ENCODE measurements around the gene VAMP1. TPM values are rescaled to one million over a fixed set of nuclear protein-coding genes. Genes with fewer than 3 reads are reported as not detected.
"Not testable (repeated sequence)": the region's sequence is repeated elsewhere in the genome, so short reads cannot be mapped to it uniquely, and the experiment has no call there.

The VAMP1 gene
- polyA plus RNA-seq, 2 donors, result 4.3 to 6.6 TPM

DNA sequence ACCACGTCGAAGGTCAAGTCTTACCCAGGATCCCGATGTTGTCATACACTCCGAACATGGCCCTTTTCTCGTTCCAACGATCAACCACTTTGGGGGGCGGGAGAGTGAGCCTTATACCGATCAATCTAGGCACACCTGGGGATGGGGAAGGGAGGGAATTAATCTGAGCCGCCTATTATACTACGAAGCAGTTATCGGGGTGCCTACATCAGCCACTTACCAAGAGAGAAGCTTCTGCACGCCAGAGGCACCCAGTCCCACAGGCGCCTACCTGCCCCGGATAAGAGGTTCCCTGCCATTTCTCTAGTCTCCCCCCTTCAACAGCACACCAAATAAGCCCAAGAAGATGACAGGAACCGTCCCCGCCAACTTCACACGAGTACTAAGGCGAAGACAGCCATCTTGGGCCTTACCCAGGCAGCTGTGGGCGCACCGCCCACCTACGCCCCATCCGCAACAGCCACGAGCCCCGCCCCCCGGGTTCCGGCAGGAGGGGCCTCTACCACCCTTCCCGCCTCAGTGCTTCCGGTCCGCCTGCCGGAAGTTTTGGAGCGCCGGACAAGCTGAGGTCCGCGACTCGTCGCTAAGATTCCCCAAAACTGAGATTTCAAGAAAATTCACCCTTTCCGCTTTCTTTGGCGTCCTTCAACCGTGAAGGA, 22.5 kb upstream of the VAMP1 start, which contains the start of gene MRPL51:
TSS of gene MRPL51 (minus strand) at position 425 of the 659 bp plus-strand sequence. CDS start at position 299, 126 bp downstream.
- H3K4me3 ChIP-seq (ENCODE audit: low read depth in 1 of 2, low read length in 2 of 2), result peak within 1 kb of the TSS; percentile 58 to 97
- H3K27ac ChIP-seq (ENCODE audit: low read depth in 2 of 2, low read length in 1 of 2), result peak within 1 kb of the TSS; percentile 98 to 100
- no peaks in the 10 kb centered on the region for H3K4me1 ChIP-seq (ENCODE audit: control insufficient read depth in 2 of 2, insufficient read depth in 2 of 2, low read length in 1 of 2)
- no peaks in the 10 kb centered on the region for H3K36me3 ChIP-seq (ENCODE audit: control insufficient read depth in 2 of 2, insufficient read depth in 2 of 2, low read length in 1 of 2)
- H3K9me3 ChIP-seq (ENCODE audit: control insufficient read depth in 2 of 2, insufficient read depth in 1 of 2, low read depth in 1 of 2, low read length in 1 of 2), result no peaks in the 10 kb centered on the region
- WGBS, 2 donors, result 1% methylated on average over 39 of the region's 39 CpGs
- H3K27me3 ChIP-seq (ENCODE audit: control insufficient read depth in 1 of 2, insufficient read depth in 2 of 2, low read length in 2 of 2), result no peaks in the 10 kb centered on the region

DNA sequence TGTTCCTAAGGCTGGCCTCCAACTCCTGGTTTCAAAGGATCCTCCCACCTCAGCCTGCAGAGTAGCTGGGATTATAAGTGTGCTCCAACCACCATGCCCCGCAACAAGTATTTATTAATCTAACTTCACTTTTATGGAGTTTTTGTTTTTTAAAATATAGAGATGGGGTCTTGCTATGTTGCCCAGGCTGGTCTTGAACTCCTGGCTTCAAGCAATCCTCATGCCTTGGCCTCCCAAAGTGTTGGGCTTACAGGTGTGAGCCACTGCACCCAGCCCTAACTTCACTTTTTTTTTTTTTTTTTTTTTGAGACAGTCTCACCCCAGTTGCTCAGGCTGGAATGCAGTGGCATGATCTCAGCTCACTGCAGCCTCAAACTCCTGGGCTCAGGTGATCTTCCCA, 20.2 kb upstream of the VAMP1 start:
- H3K4me3 ChIP-seq (ENCODE audit: low read depth in 1 of 2, low read length in 2 of 2); H3K27me3 ChIP-seq (ENCODE audit: control insufficient read depth in 1 of 2, insufficient read depth in 2 of 2, low read length in 2 of 2); H3K36me3 ChIP-seq (ENCODE audit: control insufficient read depth in 2 of 2, insufficient read depth in 2 of 2, low read length in 1 of 2); H3K27ac ChIP-seq (ENCODE audit: low read depth in 2 of 2, low read length in 1 of 2); H3K9me3 ChIP-seq (ENCODE audit: control insufficient read depth in 2 of 2, insufficient read depth in 1 of 2, low read depth in 1 of 2, low read length in 1 of 2); H3K4me1 ChIP-seq (ENCODE audit: control insufficient read depth in 2 of 2, insufficient read depth in 2 of 2, low read length in 1 of 2): not testable (repeated sequence)
- WGBS, 2 donors, result 95 to 100% methylated on average over 1 of the region's 1 CpG

DNA sequence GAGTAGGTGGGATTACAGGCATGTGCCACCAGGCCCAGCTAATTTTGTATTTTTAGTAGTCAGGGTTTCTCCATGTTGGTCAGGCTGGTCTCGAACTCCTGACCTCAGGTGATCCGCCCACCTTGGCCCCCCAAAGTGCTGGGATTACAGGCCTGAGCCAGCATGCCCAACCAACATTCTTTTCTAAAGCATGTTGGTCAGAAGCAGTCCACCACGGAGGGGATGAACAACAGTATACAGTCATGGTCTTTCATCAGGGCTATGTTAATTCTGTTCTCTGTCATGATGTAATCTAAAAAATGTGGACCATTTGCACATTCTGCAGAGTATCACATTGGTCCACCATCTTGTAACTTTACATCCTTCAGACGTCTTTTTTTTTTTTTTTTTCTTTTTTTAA, 19.0 kb upstream of the VAMP1 start:
- Histone ChIP-seq H3K4me3 (ENCODE audit: low read depth in 1 of 2, low read length in 2 of 2) (no peak overlapping the region), H3K4me1 (ENCODE audit: control insufficient read depth in 2 of 2, insufficient read depth in 2 of 2, low read length in 1 of 2) (no peaks in the 10 kb centered on the region), H3K36me3 (ENCODE audit: control insufficient read depth in 2 of 2, insufficient read depth in 2 of 2, low read length in 1 of 2) (no peaks in the 10 kb centered on the region), H3K27ac (ENCODE audit: low read depth in 2 of 2, low read length in 1 of 2) (no peak overlapping the region), H3K9me3 (ENCODE audit: control insufficient read depth in 2 of 2, insufficient read depth in 1 of 2, low read depth in 1 of 2, low read length in 1 of 2) (no peaks in the 10 kb centered on the region), H3K27me3 (ENCODE audit: control insufficient read depth in 1 of 2, insufficient read depth in 2 of 2, low read length in 2 of 2) (no peaks in the 10 kb centered on the region)
- WGBS, 2 donors, result 62 to 68% methylated on average over 4 of the region's 4 CpGs

DNA sequence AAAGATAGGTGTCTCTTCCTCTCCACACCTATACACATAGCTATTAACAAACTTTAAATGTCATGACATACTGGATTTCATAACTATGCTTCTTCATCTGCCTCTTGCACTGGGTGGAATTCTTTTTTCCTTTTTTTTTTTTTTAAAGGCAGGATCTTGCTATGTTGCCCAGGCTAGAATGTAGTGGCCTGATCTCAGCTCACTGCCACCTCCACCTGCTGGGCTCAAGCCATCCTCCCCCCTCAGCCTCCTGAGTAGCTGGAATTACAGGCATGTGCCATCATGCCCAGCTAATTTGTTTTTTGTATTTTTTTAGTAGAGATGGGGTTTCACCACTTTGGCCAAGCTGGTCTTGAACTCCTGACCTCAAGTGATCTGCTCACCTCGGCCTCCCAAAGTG, 17.8 kb upstream of the VAMP1 start:
- H3K9me3 ChIP-seq (ENCODE audit: control insufficient read depth in 2 of 2, insufficient read depth in 1 of 2, low read depth in 1 of 2, low read length in 1 of 2), result no peaks in the 10 kb centered on the region
- H3K27ac ChIP-seq (ENCODE audit: low read depth in 2 of 2, low read length in 1 of 2), result no peak overlapping the region
- H3K36me3 ChIP-seq (ENCODE audit: control insufficient read depth in 2 of 2, insufficient read depth in 2 of 2, low read length in 1 of 2), result no peaks in the 10 kb centered on the region
- no peaks in the 10 kb centered on the region for H3K4me1 ChIP-seq (ENCODE audit: control insufficient read depth in 2 of 2, insufficient read depth in 2 of 2, low read length in 1 of 2)
- 63% methylated on average over 1 of the region's 1 CpG for WGBS, 2 donors
- H3K4me3 ChIP-seq (ENCODE audit: low read depth in 1 of 2, low read length in 2 of 2), result no peak overlapping the region
- no peaks in the 10 kb centered on the region for H3K27me3 ChIP-seq (ENCODE audit: control insufficient read depth in 1 of 2, insufficient read depth in 2 of 2, low read length in 2 of 2)

DNA sequence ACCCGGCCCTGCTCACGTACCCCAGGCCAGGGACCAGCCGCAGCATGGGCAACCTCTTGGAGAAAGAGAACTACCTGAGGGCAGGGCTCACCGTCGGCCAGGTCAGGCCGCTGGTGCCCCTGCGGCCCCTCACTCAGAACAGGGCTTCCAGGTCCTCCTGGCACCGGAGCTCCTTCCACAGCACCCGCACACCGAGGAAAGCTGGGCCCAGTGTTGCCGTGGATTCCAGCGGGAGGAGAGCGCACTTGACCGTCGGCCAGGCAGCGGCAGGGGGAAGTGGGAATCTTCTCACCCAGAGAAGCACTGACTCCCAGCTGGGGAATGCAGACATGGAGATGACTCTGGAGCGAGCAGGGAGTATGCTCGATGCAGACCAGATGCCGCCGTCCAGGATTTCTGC, 7.9 kb upstream of the VAMP1 start:
- 89 to 90% methylated on average over 20 of the region's 20 CpGs for WGBS, 2 donors
- no peaks in the 10 kb centered on the region for H3K36me3 ChIP-seq (ENCODE audit: control insufficient read depth in 2 of 2, insufficient read depth in 2 of 2, low read length in 1 of 2)
- H3K27ac ChIP-seq (ENCODE audit: low read depth in 2 of 2, low read length in 1 of 2), result no peak overlapping the region
- no peaks in the 10 kb centered on the region for H3K27me3 ChIP-seq (ENCODE audit: control insufficient read depth in 1 of 2, insufficient read depth in 2 of 2, low read length in 2 of 2)
- no peaks in the 10 kb centered on the region for H3K9me3 ChIP-seq (ENCODE audit: control insufficient read depth in 2 of 2, insufficient read depth in 1 of 2, low read depth in 1 of 2, low read length in 1 of 2)
- no peaks in the 10 kb centered on the region for H3K4me1 ChIP-seq (ENCODE audit: control insufficient read depth in 2 of 2, insufficient read depth in 2 of 2, low read length in 1 of 2)
- no peak overlapping the region for H3K4me3 ChIP-seq (ENCODE audit: low read depth in 1 of 2, low read length in 2 of 2)

DNA sequence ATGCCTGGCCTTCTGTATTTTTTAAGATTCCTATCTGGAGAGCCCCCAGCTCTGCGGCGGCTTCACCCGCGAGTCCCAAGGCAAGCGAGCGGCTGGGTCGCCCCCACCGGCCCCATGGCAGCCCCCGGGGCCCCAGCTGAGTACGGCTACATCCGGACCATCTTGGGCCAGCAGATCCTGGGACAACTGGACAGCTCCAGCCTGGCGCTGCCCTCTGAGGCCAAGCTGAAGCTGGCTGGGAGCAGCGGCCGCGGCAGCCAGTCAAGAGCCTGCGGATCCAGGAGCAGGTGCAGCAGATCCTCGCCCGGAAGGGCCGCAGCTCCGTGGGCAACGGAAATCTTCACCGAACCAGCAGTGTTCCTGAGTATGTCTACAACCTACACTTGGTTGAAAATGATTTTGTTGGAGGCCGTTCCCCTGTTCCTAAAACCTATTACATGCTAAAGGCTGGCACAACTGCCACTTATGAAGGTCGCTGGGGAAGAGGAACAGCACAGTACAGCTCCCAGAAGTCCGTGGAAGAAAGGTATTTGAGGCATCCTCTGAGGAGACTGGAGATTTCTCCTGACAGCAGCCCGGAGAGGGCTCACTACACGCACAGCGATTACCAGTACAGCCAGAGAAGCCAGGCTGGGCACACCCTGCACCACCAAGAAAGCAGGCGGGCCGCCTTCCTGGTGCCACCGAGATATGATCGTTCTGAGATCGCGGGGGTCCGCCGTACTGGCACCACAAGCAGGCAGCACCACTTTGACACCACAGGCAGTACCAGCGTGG, 7.3 kb upstream of the VAMP1 start:
- H3K36me3 ChIP-seq (ENCODE audit: control insufficient read depth in 2 of 2, insufficient read depth in 2 of 2, low read length in 1 of 2); H3K9me3 ChIP-seq (ENCODE audit: control insufficient read depth in 2 of 2, insufficient read depth in 1 of 2, low read depth in 1 of 2, low read length in 1 of 2); H3K27ac ChIP-seq (ENCODE audit: low read depth in 2 of 2, low read length in 1 of 2); H3K4me1 ChIP-seq (ENCODE audit: control insufficient read depth in 2 of 2, insufficient read depth in 2 of 2, low read length in 1 of 2); H3K27me3 ChIP-seq (ENCODE audit: control insufficient read depth in 1 of 2, insufficient read depth in 2 of 2, low read length in 2 of 2); H3K4me3 ChIP-seq (ENCODE audit: low read depth in 1 of 2, low read length in 2 of 2): not testable (repeated sequence)
- 94 to 96% methylated on average over 37 of the region's 37 CpGs for WGBS, 2 donors

DNA sequence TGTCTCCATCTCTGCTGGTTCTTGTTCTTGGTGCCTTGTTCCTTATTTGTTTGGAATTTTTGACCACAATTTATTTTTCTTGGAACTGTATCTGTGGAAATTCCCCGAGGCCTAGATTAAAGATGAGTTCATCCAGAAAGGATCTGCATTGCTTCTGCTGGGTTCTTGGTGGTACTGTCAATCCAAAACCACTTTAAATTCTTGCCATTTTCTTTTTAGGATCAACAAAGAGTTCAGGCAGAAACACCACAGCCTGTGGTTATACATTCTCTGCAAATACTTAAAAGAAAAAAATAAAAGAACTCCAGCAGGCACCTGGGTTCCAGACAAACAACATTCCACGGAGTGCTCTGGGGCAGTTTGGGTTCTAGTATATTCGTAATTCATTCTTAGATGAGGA, 6.0 kb upstream of the VAMP1 start:
- peak overlapping the region in 1 of 2 donors; percentile 7 for H3K27ac ChIP-seq (ENCODE audit: low read depth in 2 of 2, low read length in 1 of 2)

DNA sequence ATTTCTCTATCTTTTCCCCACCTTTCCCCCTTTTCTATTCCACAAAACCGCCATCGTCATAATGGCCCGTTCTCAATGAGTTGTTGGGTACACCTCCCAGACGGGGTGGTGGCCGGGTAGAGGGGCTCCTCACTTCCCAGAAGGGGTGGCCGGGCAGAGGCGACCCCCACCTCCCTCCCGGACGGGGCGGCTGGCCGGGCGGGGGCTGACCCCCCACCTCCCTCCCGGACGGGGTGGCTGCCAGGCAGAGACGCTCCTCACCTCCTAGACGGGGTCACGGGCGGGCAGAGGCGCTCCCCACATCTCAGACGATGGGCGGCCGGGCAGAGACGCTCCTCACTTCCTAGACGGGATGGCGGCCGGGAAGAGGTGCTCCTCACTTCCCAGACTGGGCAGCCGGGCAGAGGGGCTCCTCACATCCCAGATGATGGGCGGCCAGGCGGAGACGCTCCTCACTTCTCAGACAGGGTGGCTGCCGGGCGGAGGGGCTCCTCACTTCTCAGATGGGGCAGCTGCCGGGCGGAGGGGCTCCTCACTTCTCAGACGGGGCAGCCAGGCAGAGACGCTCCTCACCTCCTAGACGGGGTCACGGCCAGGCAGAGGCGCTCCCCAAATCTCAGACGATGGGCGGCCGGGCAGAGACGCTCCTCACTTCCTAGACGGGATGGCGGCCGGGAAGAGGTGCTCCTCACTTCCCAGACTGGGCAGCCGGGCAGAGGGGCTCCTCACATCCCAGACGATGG, 4.9 kb upstream of the VAMP1 start:
- H3K4me3 ChIP-seq (ENCODE audit: low read depth in 1 of 2, low read length in 2 of 2); H3K9me3 ChIP-seq (ENCODE audit: control insufficient read depth in 2 of 2, insufficient read depth in 1 of 2, low read depth in 1 of 2, low read length in 1 of 2); H3K36me3 ChIP-seq (ENCODE audit: control insufficient read depth in 2 of 2, insufficient read depth in 2 of 2, low read length in 1 of 2); H3K27ac ChIP-seq (ENCODE audit: low read depth in 2 of 2, low read length in 1 of 2); H3K27me3 ChIP-seq (ENCODE audit: control insufficient read depth in 1 of 2, insufficient read depth in 2 of 2, low read length in 2 of 2); H3K4me1 ChIP-seq (ENCODE audit: control insufficient read depth in 2 of 2, insufficient read depth in 2 of 2, low read length in 1 of 2): not testable (repeated sequence)
- WGBS, 2 donors, result 93% methylated on average over 33 to 44 of the region's 48 CpGs

More for the DNA sequence above, 6.0 kb upstream of the VAMP1 start:
- Histone ChIP-seq H3K9me3 (ENCODE audit: control insufficient read depth in 2 of 2, insufficient read depth in 1 of 2, low read depth in 1 of 2, low read length in 1 of 2) (no peaks in the 10 kb centered on the region), H3K4me3 (ENCODE audit: low read depth in 1 of 2, low read length in 2 of 2) (no peak overlapping the region), H3K27me3 (ENCODE audit: control insufficient read depth in 1 of 2, insufficient read depth in 2 of 2, low read length in 2 of 2) (no peaks in the 10 kb centered on the region), H3K36me3 (ENCODE audit: control insufficient read depth in 2 of 2, insufficient read depth in 2 of 2, low read length in 1 of 2) (no peaks in the 10 kb centered on the region), H3K4me1 (ENCODE audit: control insufficient read depth in 2 of 2, insufficient read depth in 2 of 2, low read length in 1 of 2) (no peaks in the 10 kb centered on the region)
- WGBS, 2 donors, result 40 to 60% methylated on average over 3 of the region's 3 CpGs

DNA sequence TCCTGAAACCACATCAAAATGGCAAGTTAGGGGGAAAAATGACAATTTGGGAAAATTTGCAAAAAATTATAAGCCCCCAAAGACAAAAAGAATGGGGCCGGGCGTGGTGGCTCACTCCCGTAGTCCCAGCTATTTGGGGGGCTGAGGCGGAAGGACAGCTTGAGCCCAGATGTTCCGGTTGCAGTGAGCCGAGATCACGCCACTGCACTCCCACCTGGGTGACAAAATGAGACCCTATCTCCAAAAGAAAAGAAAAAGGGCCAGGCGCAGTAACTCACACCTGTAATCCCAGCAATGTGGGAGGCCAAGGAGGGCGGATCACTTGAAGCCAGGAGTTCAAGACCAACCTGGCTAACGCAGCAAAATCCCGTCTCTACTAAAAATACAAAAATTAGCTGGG, 2.0 kb upstream of the VAMP1 start:
- no peaks in the 10 kb centered on the region for H3K9me3 ChIP-seq (ENCODE audit: control insufficient read depth in 2 of 2, insufficient read depth in 1 of 2, low read depth in 1 of 2, low read length in 1 of 2)
- no peak overlapping the region for H3K4me3 ChIP-seq (ENCODE audit: low read depth in 1 of 2, low read length in 2 of 2)
- H3K27me3 ChIP-seq (ENCODE audit: control insufficient read depth in 1 of 2, insufficient read depth in 2 of 2, low read length in 2 of 2), result no peaks in the 10 kb centered on the region
- H3K36me3 ChIP-seq (ENCODE audit: control insufficient read depth in 2 of 2, insufficient read depth in 2 of 2, low read length in 1 of 2), result no peaks in the 10 kb centered on the region
- H3K27ac ChIP-seq (ENCODE audit: low read depth in 2 of 2, low read length in 1 of 2), result no peak overlapping the region
- H3K4me1 ChIP-seq (ENCODE audit: control insufficient read depth in 2 of 2, insufficient read depth in 2 of 2, low read length in 1 of 2), result peaks cover 0 to 3% of the 10 kb centered on the region in 2 donors
- WGBS, 2 donors, result 84 to 88% methylated on average over 11 of the region's 11 CpGs

Data from esophagus (tissue), 2 donors.